Ascending aorta (tissue), 2 donors: ENCODE measurements around the gene GHRH. TPM values are rescaled to one million over a fixed set of nuclear protein-coding genes. Genes with fewer than 3 reads are reported as not detected.

Source experiments
- DNase-seq, 2 donors: peaks; one replicate each; pipeline ENCODE4 v3.0.0-alpha.2; 2019; ENCODE audit warnings: low spot score in 2 of 2
- H3K27ac ChIP-seq, 2 donors: fragments of 200-600 bp; sonication (generic); one replicate each; pipeline ENCODE4 v1.5.1; 2016 to 2017; ENCODE audit warnings: mild to moderate bottlenecking in 1 of 2
- H3K27me3 ChIP-seq: fragments of 200-600 bp; sonication (generic); one replicate; pipeline ENCODE4 v1.5.1; 2017
- H3K36me3 ChIP-seq, 2 donors: fragments of 200-600 bp; sonication (generic); one replicate each; pipeline ENCODE4 v1.5.1; 2016
- H3K4me1 ChIP-seq, 2 donors: fragments of 200-600 bp; sonication (generic); one replicate each; pipeline ENCODE4 v1.5.1; 2016 to 2017; ENCODE audit warnings: mild to moderate bottlenecking in 1 of 2
- H3K4me3 ChIP-seq, 2 donors: fragments of 200-600 bp; sonication (generic); one replicate each; pipeline ENCODE4 v1.5.1; 2016 to 2017; ENCODE audit warnings: mild to moderate bottlenecking in 1 of 2
- H3K9me3 ChIP-seq, 2 donors: fragments of 200-600 bp; sonication (generic); one replicate each; pipeline ENCODE4 v1.5.1; 2016
- CTCF ChIP-seq, 3 experiments: fragments of 200-600 bp in 2 of 3; fragments of 450-650 bp in 1 of 3; sonication (generic) in 2 of 3; IDR thresholded peaks; one replicate each; pipeline ENCODE4 v1.5.1; 2016 to 2019; ENCODE audit warnings: antibody characterized with exemption in 3 of 3, mild to moderate bottlenecking in 1 of 3, moderate library complexity in 1 of 3
- intact Hi-C: fragments of 100-400 bp; cut with DNase I; formaldehyde crosslinking; loops from one replicate; pipeline ENCODE4 v1.15.1; 2023
- total RNA-seq: library from RNA; depleted of rRNA; stranded (reverse); fragments of >200 nt; gene quantifications from one replicate; pipeline ENCODE4 v1.1.0, GENCODE V29; 2016

The GHRH gene
- total RNA-seq, 1 donor from 2014 or later, result not detected

GRCh38 chr20:37209661-37210314, 51.8 kb downstream of the GHRH start:
- Histone ChIP-seq H3K4me3 (no peak overlapping the region), H3K27me3 (no peaks in the 10 kb centered on the region), H3K9me3 (no peaks in the 10 kb centered on the region), H3K27ac (no peak overlapping the region), H3K36me3 (peaks cover 79 to 96% of the 10 kb centered on the region in 2 donors), H3K4me1 (no peaks in the 10 kb centered on the region)
- DNase-seq, result peak in 1 of 2 donors; percentile 13
- intact Hi-C loops, result no loop called here
- TF ChIP-seq CTCF (IDR thresholded peaks at IDR 0.05), result no peak

- Histone ChIP-seq H3K27ac (no peak overlapping the region), H3K9me3 (no peaks in the 10 kb centered on the region), H3K36me3 (peaks cover 85 to 97% of the 10 kb centered on the region in 2 donors), H3K4me1 (no peaks in the 10 kb centered on the region), H3K4me3 (no peak overlapping the region), H3K27me3 (no peaks in the 10 kb centered on the region)
- intact Hi-C loops, result no loop called here
- no peak for DNase-seq
- no peak for TF ChIP-seq CTCF (IDR thresholded peaks at IDR 0.05)
Measured at GRCh38 chr20:37209193-37209592, 52.4 kb downstream of the GHRH start.

GRCh38 chr20:37207171-37207570, 54.4 kb downstream of the GHRH start:
- TF ChIP-seq CTCF (IDR thresholded peaks at IDR 0.05), result no peak
- Histone ChIP-seq H3K9me3 (no peaks in the 10 kb centered on the region), H3K4me1 (no peaks in the 10 kb centered on the region), H3K4me3 (no peak overlapping the region), H3K27ac (no peak overlapping the region), H3K27me3 (no peaks in the 10 kb centered on the region), H3K36me3 (peaks cover 74 to 84% of the 10 kb centered on the region in 2 donors)
- DNase-seq, result no peak
- intact Hi-C loops, result no loop called here

GRCh38 chr20:37205794-37206193, 55.8 kb downstream of the GHRH start:
- TF ChIP-seq CTCF (IDR thresholded peaks at IDR 0.05), result no peak
- intact Hi-C loops, result no loop called here
- no peaks in the 10 kb centered on the region for H3K9me3 ChIP-seq
- no peak for DNase-seq
- H3K27me3 ChIP-seq, result no peaks in the 10 kb centered on the region
- H3K4me1 ChIP-seq, result no peaks in the 10 kb centered on the region
- no peak overlapping the region for H3K4me3 ChIP-seq
- no peak overlapping the region for H3K27ac ChIP-seq
- peaks cover 60 to 76% of the 10 kb centered on the region in 2 donors for H3K36me3 ChIP-seq

GRCh38 chr20:37205130-37205529, 56.5 kb downstream of the GHRH start:
- H3K4me1 ChIP-seq, result no peaks in the 10 kb centered on the region
- H3K4me3 ChIP-seq, result no peak overlapping the region
- no peak for TF ChIP-seq CTCF (IDR thresholded peaks at IDR 0.05)
- H3K9me3 ChIP-seq, result no peaks in the 10 kb centered on the region
- intact Hi-C loops, result no loop called here
- DNase-seq, result no peak
- H3K27ac ChIP-seq, result no peak overlapping the region
- no peaks in the 10 kb centered on the region for H3K27me3 ChIP-seq
- H3K36me3 ChIP-seq, result peaks cover 58 to 76% of the 10 kb centered on the region in 2 donors
